Measurements from ENCODE around the gene MLXIPL. TPM values are rescaled to one million over a fixed set of nuclear protein-coding genes. Genes with fewer than 3 reads are reported as not detected.

MLXIPL gene
- polyA plus RNA-seq, 1 donor from 2014 or later = 1.8 TPM

DNA sequence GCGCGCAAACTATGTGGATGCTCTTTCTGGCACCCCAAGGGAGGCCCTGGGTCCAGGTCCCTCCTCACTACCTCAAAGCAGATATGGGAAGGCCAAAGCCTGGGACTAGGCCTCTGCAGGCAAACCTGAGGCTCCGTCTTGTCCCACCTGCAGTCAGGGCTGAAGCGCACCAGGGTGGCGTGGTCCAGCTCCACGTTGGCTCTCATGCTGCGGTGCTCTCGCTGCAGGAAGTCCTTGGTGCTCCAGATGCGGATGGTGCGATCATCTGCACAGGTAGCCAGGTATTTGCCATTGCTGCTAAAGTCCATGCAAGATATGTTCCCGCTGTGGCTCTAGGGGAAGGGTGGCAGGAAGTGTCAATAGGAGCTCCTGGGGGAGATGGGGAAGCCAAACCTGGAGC lies 50.5 kb downstream of the MLXIPL start:
- Histone ChIP-seq H3K79me2 (replicated peaks; ENCODE audit: insufficient read depth, low read length) (peaks cover 12% of the 10 kb centered on the region), H2AFZ (ENCODE audit: low read depth, low read length) (no peak overlapping the region), H3K27ac (ENCODE audit: low read length) (no peak overlapping the region), H3F3A (ENCODE audit: insufficient read depth, low read length, poor library complexity, severe bottlenecking) (no peaks in the 10 kb centered on the region), H3K9me2 (ENCODE audit: insufficient read depth, low read length) (no peaks in the 10 kb centered on the region), H3K9ac (ENCODE audit: low read length) (no peak overlapping the region), H3K4me2 (ENCODE audit: low read length) (no peak overlapping the region), H3K36me3 (ENCODE audit: insufficient read depth, low read length) (no peaks in the 10 kb centered on the region), H3K27me3 (ENCODE audit: insufficient read depth, low read depth, low read length) (no peaks in the 10 kb centered on the region), H3K4me3 (ENCODE audit: low read length) (no peak overlapping the region), H3K9me3 (ENCODE audit: low read length) (no peaks in the 10 kb centered on the region), H4K20me1 (ENCODE audit: insufficient read depth) (no peaks in the 10 kb centered on the region)
- TF ChIP-seq MXI1 (conservative IDR thresholded peaks at IDR 0.05; ENCODE audit: poor library complexity, severe bottlenecking) = no peak
- TF ChIP-seq EP300 (conservative IDR thresholded peaks at IDR 0.05; ENCODE audit: poor library complexity, severe bottlenecking) = no peak
- TF ChIP-seq POLR2AphosphoS5 (IDR thresholded peaks at IDR 0.05) = no peak
- TF ChIP-seq RAD21 (conservative IDR thresholded peaks at IDR 0.05) = no peak
- TF ChIP-seq, protein P1, sequence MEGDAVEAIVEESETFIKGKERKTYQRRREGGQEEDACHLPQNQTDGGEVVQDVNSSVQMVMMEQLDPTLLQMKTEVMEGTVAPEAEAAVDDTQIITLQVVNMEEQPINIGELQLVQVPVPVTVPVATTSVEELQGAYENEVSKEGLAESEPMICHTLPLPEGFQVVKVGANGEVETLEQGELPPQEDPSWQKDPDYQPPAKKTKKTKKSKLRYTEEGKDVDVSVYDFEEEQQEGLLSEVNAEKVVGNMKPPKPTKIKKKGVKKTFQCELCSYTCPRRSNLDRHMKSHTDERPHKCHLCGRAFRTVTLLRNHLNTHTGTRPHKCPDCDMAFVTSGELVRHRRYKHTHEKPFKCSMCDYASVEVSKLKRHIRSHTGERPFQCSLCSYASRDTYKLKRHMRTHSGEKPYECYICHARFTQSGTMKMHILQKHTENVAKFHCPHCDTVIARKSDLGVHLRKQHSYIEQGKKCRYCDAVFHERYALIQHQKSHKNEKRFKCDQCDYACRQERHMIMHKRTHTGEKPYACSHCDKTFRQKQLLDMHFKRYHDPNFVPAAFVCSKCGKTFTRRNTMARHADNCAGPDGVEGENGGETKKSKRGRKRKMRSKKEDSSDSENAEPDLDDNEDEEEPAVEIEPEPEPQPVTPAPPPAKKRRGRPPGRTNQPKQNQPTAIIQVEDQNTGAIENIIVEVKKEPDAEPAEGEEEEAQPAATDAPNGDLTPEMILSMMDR (IDR thresholded peaks at IDR 0.05; ENCODE audit: poor library complexity, severe bottlenecking) = no peak
- TF ChIP-seq TAF1 (IDR thresholded peaks at IDR 0.05; ENCODE audit: low read depth) = no peak
- TF ChIP-seq EZH2 (IDR thresholded peaks at IDR 0.05; ENCODE audit: borderline replicate concordance, insufficient read depth, low read length, poor library complexity, severe bottlenecking) = no peak
- TF ChIP-seq, protein P2, sequence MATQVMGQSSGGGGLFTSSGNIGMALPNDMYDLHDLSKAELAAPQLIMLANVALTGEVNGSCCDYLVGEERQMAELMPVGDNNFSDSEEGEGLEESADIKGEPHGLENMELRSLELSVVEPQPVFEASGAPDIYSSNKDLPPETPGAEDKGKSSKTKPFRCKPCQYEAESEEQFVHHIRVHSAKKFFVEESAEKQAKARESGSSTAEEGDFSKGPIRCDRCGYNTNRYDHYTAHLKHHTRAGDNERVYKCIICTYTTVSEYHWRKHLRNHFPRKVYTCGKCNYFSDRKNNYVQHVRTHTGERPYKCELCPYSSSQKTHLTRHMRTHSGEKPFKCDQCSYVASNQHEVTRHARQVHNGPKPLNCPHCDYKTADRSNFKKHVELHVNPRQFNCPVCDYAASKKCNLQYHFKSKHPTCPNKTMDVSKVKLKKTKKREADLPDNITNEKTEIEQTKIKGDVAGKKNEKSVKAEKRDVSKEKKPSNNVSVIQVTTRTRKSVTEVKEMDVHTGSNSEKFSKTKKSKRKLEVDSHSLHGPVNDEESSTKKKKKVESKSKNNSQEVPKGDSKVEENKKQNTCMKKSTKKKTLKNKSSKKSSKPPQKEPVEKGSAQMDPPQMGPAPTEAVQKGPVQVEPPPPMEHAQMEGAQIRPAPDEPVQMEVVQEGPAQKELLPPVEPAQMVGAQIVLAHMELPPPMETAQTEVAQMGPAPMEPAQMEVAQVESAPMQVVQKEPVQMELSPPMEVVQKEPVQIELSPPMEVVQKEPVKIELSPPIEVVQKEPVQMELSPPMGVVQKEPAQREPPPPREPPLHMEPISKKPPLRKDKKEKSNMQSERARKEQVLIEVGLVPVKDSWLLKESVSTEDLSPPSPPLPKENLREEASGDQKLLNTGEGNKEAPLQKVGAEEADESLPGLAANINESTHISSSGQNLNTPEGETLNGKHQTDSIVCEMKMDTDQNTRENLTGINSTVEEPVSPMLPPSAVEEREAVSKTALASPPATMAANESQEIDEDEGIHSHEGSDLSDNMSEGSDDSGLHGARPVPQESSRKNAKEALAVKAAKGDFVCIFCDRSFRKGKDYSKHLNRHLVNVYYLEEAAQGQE (IDR thresholded peaks at IDR 0.05; ENCODE audit: borderline replicate concordance) = no peak
- no peak for TF ChIP-seq SMC3 (conservative IDR thresholded peaks at IDR 0.05; ENCODE audit: poor library complexity)

DNA sequence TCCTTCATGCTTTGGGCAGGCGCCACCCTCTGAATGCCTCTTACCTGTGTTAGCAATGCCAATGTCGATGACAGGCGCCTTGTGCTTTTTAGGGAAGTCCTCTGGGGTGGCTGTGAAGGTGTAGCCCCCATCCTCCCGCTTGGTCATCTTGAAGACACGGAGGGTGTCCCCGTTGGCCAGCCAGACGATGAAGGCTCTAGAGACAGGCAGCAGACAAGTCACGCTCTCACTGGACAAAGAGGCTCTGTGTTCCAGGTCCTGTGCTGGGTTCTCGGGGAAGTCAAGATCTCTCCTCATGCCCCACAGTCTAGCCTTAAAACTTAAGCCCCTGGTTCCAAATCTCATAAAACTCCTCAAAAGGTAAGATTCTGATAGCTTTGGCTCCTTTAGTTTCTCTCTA lies 51.0 kb downstream of the MLXIPL start:
- H3K4me2 ChIP-seq (ENCODE audit: low read length) = no peak overlapping the region
- H3K79me2 ChIP-seq (replicated peaks; ENCODE audit: insufficient read depth, low read length) = peaks cover 12% of the 10 kb centered on the region
- no peak overlapping the region for H3K4me3 ChIP-seq (ENCODE audit: low read length)
- no peaks in the 10 kb centered on the region for H3K27me3 ChIP-seq (ENCODE audit: insufficient read depth, low read depth, low read length)
- no peak overlapping the region for H3K27ac ChIP-seq (ENCODE audit: low read length)
- H3K9me3 ChIP-seq (ENCODE audit: low read length) = no peaks in the 10 kb centered on the region
- no peaks in the 10 kb centered on the region for H4K20me1 ChIP-seq (ENCODE audit: insufficient read depth)
- no peak overlapping the region for H3K9ac ChIP-seq (ENCODE audit: low read length)
- no peaks in the 10 kb centered on the region for H3K36me3 ChIP-seq (ENCODE audit: insufficient read depth, low read length)
- no peaks in the 10 kb centered on the region for H3K9me2 ChIP-seq (ENCODE audit: insufficient read depth, low read length)
- no peak for TF ChIP-seq MXI1 (conservative IDR thresholded peaks at IDR 0.05; ENCODE audit: poor library complexity, severe bottlenecking)
- no peak for TF ChIP-seq SMC3 (conservative IDR thresholded peaks at IDR 0.05; ENCODE audit: poor library complexity)
- TF ChIP-seq, protein P1 (IDR thresholded peaks at IDR 0.05; ENCODE audit: poor library complexity, severe bottlenecking) = no peak
- TF ChIP-seq TAF1 (IDR thresholded peaks at IDR 0.05; ENCODE audit: low read depth) = no peak
- TF ChIP-seq, protein P2 (IDR thresholded peaks at IDR 0.05; ENCODE audit: borderline replicate concordance) = no peak
- no peak for TF ChIP-seq EZH2 (IDR thresholded peaks at IDR 0.05; ENCODE audit: borderline replicate concordance, insufficient read depth, low read length, poor library complexity, severe bottlenecking)
- no peak for TF ChIP-seq RAD21 (conservative IDR thresholded peaks at IDR 0.05)
- TF ChIP-seq POLR2AphosphoS5 (IDR thresholded peaks at IDR 0.05) = no peak
- TF ChIP-seq EP300 (conservative IDR thresholded peaks at IDR 0.05; ENCODE audit: poor library complexity, severe bottlenecking) = no peak
- no peak overlapping the region for H2AFZ ChIP-seq (ENCODE audit: low read depth, low read length)
- H3F3A ChIP-seq (ENCODE audit: insufficient read depth, low read length, poor library complexity, severe bottlenecking) = no peaks in the 10 kb centered on the region

Data from neural cell (in vitro differentiated cells).